ENCODE data around the gene YAE1.

DNA sequence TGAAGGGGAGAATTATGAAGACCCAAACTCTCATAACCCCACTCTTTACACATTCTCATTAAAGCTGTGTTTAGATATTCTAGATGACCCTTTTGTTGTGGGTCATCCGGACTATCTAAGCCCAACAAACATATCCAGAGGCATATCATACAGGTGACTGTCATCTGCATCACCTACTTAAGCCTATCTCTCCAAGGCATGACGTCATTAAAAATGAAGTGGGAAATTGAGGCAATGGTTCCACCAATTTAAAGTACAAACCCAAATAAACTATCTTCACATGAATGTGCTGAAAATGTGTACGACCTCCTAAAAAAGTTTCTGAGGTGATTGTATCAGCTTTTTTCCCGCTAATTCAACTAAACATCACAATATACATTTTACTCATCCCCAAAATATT, 52.7 kb downstream of the YAE1 start:
- TF ChIP-seq YY1 (IDR thresholded peaks at IDR 0.05; ENCODE audit: insufficient read depth, insufficient read length) (no peak), ZNF274 (IDR thresholded peaks at IDR 0.05; ENCODE audit: low read depth, low read length) (no peak)
